BLaER1 treated with 17β-estradiol and CSF1 and Interleukin-3, amounts not matched to agents 10 nM and 100 nM (cell line): ENCODE measurements around the gene DDX17.
A peak's percentile ranks its signal among the peaks of the same experiment; 100 is the strongest.

Experiments used
- H3K27ac ChIP-seq, 11 experiments: shearing (Covaris generic); formaldehyde crosslinking; 2 replicates each; pipeline ENCODE4 v1.8.1; 2022
- H3K27me3 ChIP-seq, 11 experiments: shearing (Covaris generic); formaldehyde crosslinking; 2 replicates each; pipeline ENCODE4 v1.8.1; 2022
- H3K36me3 ChIP-seq, 11 experiments: shearing (Covaris generic); formaldehyde crosslinking; 2 replicates each; pipeline ENCODE4 v1.8.1; 2022
- H3K4me1 ChIP-seq, 10 experiments: shearing (Covaris generic); formaldehyde crosslinking; 2 replicates each; pipeline ENCODE4 v1.8.1; 2022
- H3K4me2 ChIP-seq, 11 experiments: shearing (Covaris generic); formaldehyde crosslinking; 2 replicates each; pipeline ENCODE4 v1.8.1; 2022
- H3K4me3 ChIP-seq, 10 experiments: shearing (Covaris generic); formaldehyde crosslinking; 2 replicates each; pipeline ENCODE4 v1.8.1; 2022
- H3K9ac ChIP-seq, 11 experiments: shearing (Covaris generic); formaldehyde crosslinking; 2 replicates each; pipeline ENCODE4 v1.8.1; 2022
- H3K9me3 ChIP-seq, 11 experiments: shearing (Covaris generic); formaldehyde crosslinking; replicated peaks in 1 of 11; 2 replicates each; pipeline ENCODE4 v1.8.1; 2022
- H4K20me1 ChIP-seq, 11 experiments: shearing (Covaris generic); formaldehyde crosslinking; 2 replicates each; pipeline ENCODE4 v1.8.1; 2022
- Cebpa-rat ChIP-seq, 11 experiments: shearing (Covaris generic); IDR thresholded peaks; 2 replicates each; pipeline ENCODE4 v1.8.1; 2022

DDX17 gene

GRCh38 chr22:38451864-38452263 lies 54.2 kb downstream of the DDX17 start:
- Histone ChIP-seq H3K36me3 (no peaks in the 10 kb centered on the region), H4K20me1 (peaks cover 0 to 75% (median 18%) of the 10 kb centered on the region in 11 experiments; a peak in 15 of 22 replicates), H3K27me3 (peaks cover 74 to 86% (median 82%) of the 10 kb centered on the region in 11 experiments), H3K27ac (no peak overlapping the region), H3K9ac (no peak overlapping the region), H3K4me3 (no peak overlapping the region), H3K4me2 (no peak overlapping the region), H3K9me3 (no peaks in the 10 kb centered on the region), H3K4me1 (peaks cover 6 to 20% (median 13%) of the 10 kb centered on the region in 10 experiments; a peak in 17 of 20 replicates)
- TF ChIP-seq Cebpa-rat (IDR thresholded peaks at IDR 0.05) = no peak

DNA sequence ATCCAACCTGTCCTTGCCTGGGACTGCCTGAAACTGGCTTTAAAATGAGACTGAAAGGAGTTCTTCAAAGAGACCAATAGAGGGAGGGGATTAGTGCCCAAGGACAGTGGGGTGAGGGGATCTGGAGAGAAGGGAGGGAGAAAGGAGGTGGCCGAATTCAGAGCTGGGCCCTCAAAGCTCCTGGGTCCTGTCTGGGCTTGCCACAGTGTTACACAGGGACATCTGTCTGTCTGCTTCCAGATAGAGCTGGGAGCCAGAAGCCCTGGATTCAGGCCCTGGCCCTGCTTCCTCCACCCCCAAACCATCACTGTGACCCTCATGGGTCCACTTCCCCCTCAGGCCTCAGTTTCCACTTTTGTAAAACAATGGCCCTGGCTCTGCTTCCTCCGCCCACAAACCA lies 54.7 kb downstream of the DDX17 start:
- Histone ChIP-seq H3K4me1 (peaks cover 6 to 16% (median 11%) of the 10 kb centered on the region in 10 experiments; a peak in 17 of 20 replicates), H3K27me3 (peaks cover 71 to 81% (median 78%) of the 10 kb centered on the region in 11 experiments), H3K27ac (no peak overlapping the region), H3K4me2 (no peak overlapping the region), H3K9me3 (no peaks in the 10 kb centered on the region), H3K36me3 (no peaks in the 10 kb centered on the region), H4K20me1 (peaks cover 0 to 70% (median 18%) of the 10 kb centered on the region in 11 experiments; a peak in 15 of 22 replicates), H3K4me3 (no peak overlapping the region), H3K9ac (no peak overlapping the region)
- TF ChIP-seq Cebpa-rat (IDR thresholded peaks at IDR 0.05) = no peak

DNA sequence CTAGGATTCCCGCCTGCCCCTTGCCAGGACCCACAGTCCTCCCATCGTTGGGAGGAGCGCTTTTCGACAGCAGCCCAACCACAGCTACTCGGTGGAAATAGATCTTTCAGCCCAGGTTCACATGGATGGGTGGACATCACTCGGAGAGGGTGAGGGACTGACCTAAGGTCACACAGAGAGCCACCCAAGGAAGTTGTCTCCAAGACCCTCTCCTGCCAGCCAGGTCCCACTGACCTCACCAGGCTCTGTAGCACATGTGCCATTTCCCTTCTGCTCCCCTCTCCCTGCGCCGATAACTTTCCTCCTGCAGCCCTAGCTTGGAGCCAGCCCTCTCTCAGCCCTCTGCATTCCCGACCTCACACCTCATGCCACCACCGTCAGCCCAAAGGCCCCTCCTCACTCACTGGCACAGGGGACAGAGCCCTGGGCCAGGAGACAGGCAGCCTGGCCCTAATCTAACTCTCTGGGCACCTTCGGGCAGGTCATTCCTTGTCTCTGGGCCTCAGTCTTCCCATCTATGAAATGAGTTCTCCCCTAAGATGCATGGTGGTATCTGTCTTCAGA lies 55.8 kb downstream of the DDX17 start:
- Histone ChIP-seq H3K27me3 (peaks cover 60 to 71% (median 67%) of the 10 kb centered on the region in 11 experiments), H3K9ac (no peak overlapping the region), H3K4me1 (peaks cover 6 to 15% (median 10%) of the 10 kb centered on the region in 10 experiments; a peak in 17 of 20 replicates), H4K20me1 (peaks cover 0 to 62% (median 18%) of the 10 kb centered on the region in 11 experiments; a peak in 15 of 22 replicates), H3K27ac (no peak overlapping the region), H3K4me3 (no peak overlapping the region), H3K4me2 (no peak overlapping the region), H3K9me3 (no peaks in the 10 kb centered on the region), H3K36me3 (no peaks in the 10 kb centered on the region)
- no peak for TF ChIP-seq Cebpa-rat (IDR thresholded peaks at IDR 0.05)

DNA sequence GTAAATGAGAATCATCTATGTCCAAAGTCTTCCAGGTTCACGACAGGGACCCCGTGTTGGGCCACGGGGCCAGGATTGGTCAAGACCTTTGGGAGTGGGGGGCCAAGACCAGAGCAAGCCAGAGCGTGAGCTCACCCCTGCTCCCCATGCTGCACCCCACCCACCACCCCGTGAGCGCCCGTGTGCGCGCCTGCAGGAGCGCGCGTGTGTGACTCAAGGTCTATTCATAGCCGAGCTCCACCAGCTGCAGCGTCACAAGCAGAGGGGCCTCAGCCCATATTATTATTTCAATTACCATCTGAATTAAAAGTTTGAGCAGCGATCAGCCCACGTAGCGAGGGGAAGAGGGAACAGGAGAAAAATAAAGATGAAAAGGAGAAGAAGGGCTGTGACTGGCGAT lies 56.3 kb downstream of the DDX17 start:
- no peak for TF ChIP-seq Cebpa-rat (IDR thresholded peaks at IDR 0.05)
- no peak overlapping the region for H3K27ac ChIP-seq
- H4K20me1 ChIP-seq = peaks cover 0 to 59% (median 16%) of the 10 kb centered on the region in 11 experiments; a peak in 15 of 22 replicates
- peaks cover 55 to 65% (median 61%) of the 10 kb centered on the region in 11 experiments for H3K27me3 ChIP-seq
- no peaks in the 10 kb centered on the region for H3K9me3 ChIP-seq
- H3K36me3 ChIP-seq = no peaks in the 10 kb centered on the region
- no peak overlapping the region for H3K4me2 ChIP-seq
- no peak overlapping the region for H3K9ac ChIP-seq
- H3K4me3 ChIP-seq = no peak overlapping the region
- H3K4me1 ChIP-seq = peaks cover 4 to 18% (median 10%) of the 10 kb centered on the region in 10 experiments; a peak in 17 of 20 replicates

- H3K9me3 ChIP-seq = no peaks in the 10 kb centered on the region
- no peak overlapping the region for H3K9ac ChIP-seq
- no peaks in the 10 kb centered on the region for H3K36me3 ChIP-seq
- H3K4me1 ChIP-seq = peaks cover under 1 to 18% (median 11%) of the 10 kb centered on the region in 10 experiments; a peak in 15 of 20 replicates
- H3K4me3 ChIP-seq = no peak overlapping the region
- no peak for TF ChIP-seq Cebpa-rat (IDR thresholded peaks at IDR 0.05)
- no peak overlapping the region for H3K4me2 ChIP-seq
- H4K20me1 ChIP-seq = peaks cover 0 to 56% (median 9%) of the 10 kb centered on the region in 11 experiments; a peak in 15 of 22 replicates
- H3K27me3 ChIP-seq = peaks cover 48 to 59% (median 55%) of the 10 kb centered on the region in 11 experiments
- H3K27ac ChIP-seq = no peak overlapping the region
These were observed 57.0 kb downstream of the DDX17 start for GRCh38 chr22:38448945-38449745.

DNA sequence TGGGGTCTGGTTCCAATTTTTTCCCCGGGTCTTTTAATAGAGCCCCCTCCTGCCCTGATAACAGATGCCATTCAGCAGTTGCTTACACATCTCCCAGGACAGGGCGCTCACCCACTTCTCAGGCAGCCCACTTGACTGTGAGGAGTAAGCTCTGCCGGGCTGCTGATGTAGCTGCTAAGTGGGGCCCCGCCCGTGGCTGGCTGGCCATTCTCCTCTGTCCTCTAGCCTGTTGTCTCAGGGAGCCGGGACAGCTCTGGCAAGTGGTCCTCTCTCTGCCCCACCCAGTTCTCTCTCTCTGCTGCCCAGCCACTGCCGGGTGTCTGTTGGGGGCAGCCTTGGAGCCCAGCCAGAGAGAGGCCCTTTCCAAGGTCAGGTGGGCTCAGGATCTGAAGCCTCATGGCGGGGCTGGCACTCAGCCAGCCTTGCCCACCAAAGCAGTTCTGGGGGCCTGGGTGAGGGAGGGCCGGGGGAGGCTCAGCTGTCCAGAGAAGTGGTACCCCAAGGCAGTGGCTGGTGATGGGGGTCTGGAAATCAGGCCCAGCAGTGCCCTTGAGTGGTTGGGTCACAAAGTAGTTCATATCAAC lies 60.0 kb downstream of the DDX17 start:
- Histone ChIP-seq H3K27me3 (peaks cover 18 to 29% (median 25%) of the 10 kb centered on the region in 11 experiments), H3K9ac (no peak overlapping the region), H3K9me3 (no peaks in the 10 kb centered on the region), H3K4me1 (peaks cover 0 to 27% (median 17%) of the 10 kb centered on the region in 10 experiments; a peak in 16 of 20 replicates), H3K36me3 (no peaks in the 10 kb centered on the region), H3K4me2 (no peak overlapping the region), H3K27ac (no peak overlapping the region), H4K20me1 (peaks cover 0 to 44% (median 0%) of the 10 kb centered on the region in 11 experiments; a peak in 6 of 22 replicates), H3K4me3 (no peak overlapping the region)
- TF ChIP-seq Cebpa-rat (IDR thresholded peaks at IDR 0.05) = no peak

GRCh38 chr22:38444783-38445182 lies 61.3 kb downstream of the DDX17 start:
- no peak overlapping the region for H3K4me3 ChIP-seq
- no peak overlapping the region for H3K9ac ChIP-seq
- peaks cover 0 to 30% (median 0%) of the 10 kb centered on the region in 11 experiments; a peak in 5 of 22 replicates for H4K20me1 ChIP-seq
- H3K9me3 ChIP-seq = no peaks in the 10 kb centered on the region
- peaks cover 5 to 15% (median 12%) of the 10 kb centered on the region in 11 experiments; a peak in 21 of 22 replicates for H3K27me3 ChIP-seq
- H3K4me1 ChIP-seq = peaks cover 0 to 27% (median 17%) of the 10 kb centered on the region in 10 experiments; a peak in 16 of 20 replicates
- no peak for TF ChIP-seq Cebpa-rat (IDR thresholded peaks at IDR 0.05)
- no peak overlapping the region for H3K27ac ChIP-seq
- peak overlapping the region in 9 of 11 experiments; percentile 9 to 58 (median 39); a peak in 14 of 22 replicates for H3K4me2 ChIP-seq
- H3K36me3 ChIP-seq = no peaks in the 10 kb centered on the region

- H3K27me3 ChIP-seq = peaks cover 0 to 6% (median 3%) of the 10 kb centered on the region in 11 experiments; a peak in 9 of 22 replicates
- H3K9me3 ChIP-seq = no peaks in the 10 kb centered on the region
- TF ChIP-seq Cebpa-rat (IDR thresholded peaks at IDR 0.05) = no peak
- peaks cover 0 to 27% (median 17%) of the 10 kb centered on the region in 10 experiments; a peak in 16 of 20 replicates for H3K4me1 ChIP-seq
- H3K4me2 ChIP-seq = peak overlapping the region in 9 of 11 experiments; percentile 9 to 58 (median 39); a peak in 15 of 22 replicates
- H3K9ac ChIP-seq = peak overlapping the region in 1 of 11 experiments; percentile 3; a peak in 1 of 22 replicates
- H4K20me1 ChIP-seq = peaks cover 0 to 22% (median 0%) of the 10 kb centered on the region in 11 experiments; a peak in 5 of 22 replicates
- no peaks in the 10 kb centered on the region for H3K36me3 ChIP-seq
- H3K4me3 ChIP-seq = no peak overlapping the region
- no peak overlapping the region for H3K27ac ChIP-seq
These were observed 62.2 kb downstream of the DDX17 start for GRCh38 chr22:38443628-38444521.
